COR-L47 (cell line): ENCODE results near the gene EVA1A.

Source experiments
- DNase-seq: peaks from one replicate; lab custom pipeline; 2025; lab: John Stamatoyannopoulos, UW

EVA1A gene

DNA sequence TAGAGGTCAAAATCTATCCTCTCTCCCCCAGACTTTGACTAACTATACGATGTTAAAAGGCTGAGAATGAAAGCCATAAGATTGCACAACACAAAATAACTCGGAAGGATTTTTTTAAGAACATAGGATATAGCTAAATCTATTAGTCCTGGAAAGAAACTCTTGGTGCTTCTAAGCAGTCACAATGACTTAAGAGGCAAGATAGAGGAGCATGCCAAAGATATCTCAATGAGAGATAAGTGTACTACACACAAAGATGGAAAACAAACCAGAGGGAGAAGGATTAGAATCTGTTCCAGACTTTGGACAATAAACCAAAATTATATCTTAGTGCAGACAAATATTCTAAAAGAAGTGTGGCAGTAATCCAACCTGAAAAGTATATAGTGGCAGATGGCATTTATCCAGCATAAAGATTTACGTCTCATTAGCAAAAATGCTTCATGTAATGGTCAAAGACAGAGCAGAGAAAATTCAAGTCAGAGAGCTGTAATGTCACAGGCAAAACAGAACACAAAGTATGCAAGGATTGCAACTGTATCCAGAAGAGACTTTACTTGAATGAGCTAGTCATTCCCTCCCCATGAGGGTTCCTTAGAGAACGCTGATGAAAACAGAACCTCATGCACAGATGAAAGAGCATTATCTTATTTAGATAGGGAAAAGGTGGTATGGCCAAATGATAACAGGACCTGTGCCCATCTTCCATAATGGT lies 28.8 kb upstream of the EVA1A start:
- DNase-seq, result no peak

DNA sequence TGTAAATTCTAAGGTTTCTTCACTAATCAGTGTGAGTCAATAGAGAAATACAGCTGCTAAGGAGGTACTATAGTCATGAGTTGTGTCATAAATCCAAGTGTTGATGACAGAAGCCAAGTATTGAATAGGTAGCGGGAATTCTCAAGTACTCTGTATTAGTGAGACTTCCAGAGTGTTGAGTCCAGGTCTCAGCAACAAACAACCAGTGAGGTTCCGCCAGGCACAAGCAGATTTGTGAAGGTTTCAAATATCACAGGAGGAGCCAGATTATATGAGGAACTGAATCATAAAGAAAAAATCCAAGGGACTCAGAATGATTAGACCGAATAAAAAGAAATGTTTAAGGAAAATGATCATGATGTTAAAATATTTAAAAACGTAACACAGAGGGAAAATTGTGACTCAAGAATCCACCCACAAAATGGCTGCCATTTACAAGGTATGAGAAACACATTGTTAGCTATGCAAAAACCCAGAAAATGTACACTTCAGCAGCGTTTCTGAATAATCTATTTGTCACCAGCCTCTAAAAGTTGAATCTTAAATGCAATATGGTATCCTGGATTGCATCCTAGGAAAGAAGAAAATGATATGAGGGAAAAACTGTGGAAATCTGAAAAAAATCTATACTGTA lies 27.3 kb upstream of the EVA1A start:
- no peak for DNase-seq

DNA sequence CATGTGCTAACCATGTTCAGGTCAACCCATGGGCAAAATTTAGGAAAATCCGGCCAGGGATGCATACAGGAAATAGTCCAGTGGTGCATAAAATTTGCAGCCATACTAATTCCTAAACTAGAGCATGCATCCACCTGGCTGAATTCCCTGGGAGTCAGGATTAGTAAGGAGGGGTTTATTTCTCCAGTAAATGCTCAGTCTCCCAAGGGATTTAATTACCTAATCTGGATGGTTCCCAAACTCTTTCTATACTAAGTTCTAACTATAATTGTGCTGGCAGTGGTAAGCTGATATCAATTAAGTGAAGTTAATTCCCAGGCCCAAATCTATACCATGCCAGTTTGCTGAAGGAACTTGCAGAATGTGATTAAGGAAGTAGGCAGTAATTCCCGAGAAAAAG lies 26.2 kb upstream of the EVA1A start:
- DNase-seq, result no peak

DNA sequence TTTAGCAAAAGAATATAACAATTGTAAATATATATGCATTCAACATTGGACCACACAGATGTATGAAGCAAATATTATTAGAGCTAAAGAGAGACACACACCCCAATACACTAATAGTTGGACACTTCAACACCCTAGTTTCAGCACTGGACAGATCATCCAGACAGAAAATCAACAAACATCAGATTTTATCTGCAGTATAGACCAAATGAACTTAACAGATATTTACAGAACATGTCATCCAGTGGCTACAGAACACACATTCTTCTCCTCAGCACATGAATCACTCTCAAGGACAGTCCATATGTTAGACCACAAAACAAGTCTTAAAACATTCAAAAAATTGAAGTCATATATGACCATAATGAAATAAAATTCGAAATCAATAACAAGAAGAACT lies 22.1 kb upstream of the EVA1A start:
- no peak for DNase-seq

DNA sequence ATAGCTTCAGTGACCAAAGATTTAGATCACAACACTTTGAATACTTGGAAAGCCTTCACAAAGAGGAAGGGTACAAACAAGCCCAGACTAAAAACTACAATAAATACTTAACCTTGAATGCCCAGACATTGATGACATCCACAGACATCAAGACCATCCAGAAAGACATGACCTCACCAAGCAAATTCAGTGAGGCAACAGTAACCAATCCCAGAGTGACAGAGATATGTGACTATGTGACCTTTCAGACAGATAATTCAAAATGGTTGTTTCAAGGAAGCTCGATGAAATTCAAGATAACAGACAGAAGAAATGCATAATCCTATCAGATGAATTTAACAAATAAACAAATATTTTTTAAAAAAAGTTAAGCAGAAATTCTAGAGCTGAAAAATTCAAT lies 19.9 kb upstream of the EVA1A start:
- no peak for DNase-seq

DNA sequence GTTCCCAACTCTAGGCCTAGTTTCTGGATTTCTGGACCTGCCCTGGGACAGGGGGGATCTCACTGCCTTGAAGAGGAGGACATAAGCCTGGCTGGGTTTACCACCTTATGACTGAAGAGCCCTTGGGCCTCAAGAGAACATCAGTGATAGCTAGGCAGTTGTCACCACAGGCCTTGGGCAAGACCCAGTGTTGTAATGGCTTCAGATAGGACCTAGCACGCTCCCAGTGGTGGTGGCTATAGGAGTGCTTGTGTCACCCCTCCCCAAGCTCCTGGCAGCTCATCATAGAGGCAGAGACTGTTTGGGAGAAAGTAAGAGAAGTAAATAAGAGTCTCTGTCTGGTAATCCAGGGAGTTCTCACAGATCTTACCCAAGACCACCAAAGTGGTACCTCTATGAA lies 19.4 kb upstream of the EVA1A start:
- DNase-seq, result no peak

DNA sequence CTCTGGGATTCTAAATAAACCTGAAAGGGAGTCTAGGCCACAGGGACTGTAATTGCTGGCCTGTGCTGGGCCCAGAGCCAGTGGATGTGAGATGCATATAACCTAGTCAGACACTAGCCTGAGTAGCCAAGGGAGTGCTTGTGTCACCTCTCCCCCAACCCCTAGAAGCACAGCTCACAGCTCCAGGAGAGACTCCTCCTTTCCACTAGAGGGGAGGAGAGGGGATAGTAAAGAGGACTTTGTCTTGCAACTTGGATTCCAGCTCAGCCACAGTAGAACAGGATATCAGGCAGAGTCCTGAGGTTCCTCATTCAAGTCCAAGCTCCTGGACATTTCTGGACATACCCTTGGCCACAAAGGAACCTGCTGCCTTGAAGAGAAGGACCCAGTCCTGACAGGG lies 18.4 kb upstream of the EVA1A start:
- no peak for DNase-seq

DNA sequence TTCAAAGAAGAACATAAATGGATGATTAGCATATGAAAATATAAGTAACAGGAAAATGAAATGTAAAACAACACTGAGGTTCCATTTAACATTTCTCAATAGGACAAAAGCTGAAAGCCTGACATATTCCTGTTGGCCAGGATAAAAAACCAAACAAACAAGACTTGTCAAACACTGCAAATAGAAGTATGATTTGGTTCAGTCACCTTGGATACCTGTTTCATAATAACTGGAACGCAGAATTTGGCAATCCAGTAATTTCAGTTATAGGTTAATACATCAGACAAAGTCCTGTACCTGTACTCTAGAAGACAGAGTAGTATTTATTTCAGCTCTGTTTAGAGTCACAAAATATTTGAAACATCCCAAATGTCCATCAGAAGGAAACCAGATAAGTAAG lies 16.5 kb upstream of the EVA1A start:
- no peak for DNase-seq

DNA sequence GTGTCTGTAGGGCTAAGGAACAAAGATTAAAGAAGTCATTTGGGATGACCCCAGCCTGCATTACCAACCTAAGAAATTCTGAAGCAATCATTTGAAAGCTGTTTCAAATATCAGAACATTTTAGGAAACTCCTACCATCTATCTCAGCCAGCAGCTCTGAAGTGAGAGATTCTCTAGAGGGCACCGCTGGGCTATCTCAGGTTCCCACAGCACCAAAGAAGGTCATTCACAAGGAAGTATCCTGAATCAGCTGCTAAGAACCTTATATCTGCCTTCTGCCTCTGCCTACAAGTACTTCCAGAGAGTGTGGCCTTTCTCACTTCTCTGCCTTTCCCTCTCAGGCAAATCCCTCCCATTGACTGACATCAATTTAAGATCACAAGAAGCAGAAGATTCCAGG lies 13.4 kb upstream of the EVA1A start:
- no peak for DNase-seq

DNA sequence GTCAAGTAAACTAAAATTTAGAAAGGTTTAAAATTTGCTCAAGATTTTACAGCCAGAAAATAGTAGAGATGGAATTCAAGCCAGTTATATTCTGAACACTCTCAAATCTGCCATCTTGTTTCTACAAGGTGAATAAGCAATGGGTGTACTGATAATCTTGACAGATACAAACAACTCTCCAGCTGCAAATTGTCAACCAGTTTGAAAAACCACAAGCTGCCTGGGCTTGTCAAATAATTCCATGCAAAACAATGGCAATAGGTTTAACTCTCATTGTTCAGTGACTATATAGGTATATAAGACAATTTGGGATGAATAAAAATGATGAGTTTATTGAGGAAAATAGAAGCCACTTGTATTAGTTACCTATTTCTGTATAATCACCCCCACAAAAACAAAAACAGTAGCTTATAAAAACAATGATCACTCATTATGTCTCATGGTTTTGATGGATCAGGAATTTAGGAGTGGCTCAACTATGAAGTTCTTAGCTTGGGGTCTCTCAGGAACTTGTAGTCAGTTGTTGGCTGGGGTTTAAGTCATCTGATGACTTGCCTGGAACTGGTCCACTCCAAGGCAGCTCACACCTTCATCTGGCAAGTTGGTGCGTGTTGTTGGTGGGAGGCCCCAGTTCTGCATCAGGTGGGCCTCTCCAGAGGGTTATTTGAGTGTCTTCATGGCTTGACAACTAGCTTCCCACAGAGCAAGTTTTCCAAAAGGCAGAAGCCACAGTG lies 12.6 kb upstream of the EVA1A start:
- no peak for DNase-seq

DNA sequence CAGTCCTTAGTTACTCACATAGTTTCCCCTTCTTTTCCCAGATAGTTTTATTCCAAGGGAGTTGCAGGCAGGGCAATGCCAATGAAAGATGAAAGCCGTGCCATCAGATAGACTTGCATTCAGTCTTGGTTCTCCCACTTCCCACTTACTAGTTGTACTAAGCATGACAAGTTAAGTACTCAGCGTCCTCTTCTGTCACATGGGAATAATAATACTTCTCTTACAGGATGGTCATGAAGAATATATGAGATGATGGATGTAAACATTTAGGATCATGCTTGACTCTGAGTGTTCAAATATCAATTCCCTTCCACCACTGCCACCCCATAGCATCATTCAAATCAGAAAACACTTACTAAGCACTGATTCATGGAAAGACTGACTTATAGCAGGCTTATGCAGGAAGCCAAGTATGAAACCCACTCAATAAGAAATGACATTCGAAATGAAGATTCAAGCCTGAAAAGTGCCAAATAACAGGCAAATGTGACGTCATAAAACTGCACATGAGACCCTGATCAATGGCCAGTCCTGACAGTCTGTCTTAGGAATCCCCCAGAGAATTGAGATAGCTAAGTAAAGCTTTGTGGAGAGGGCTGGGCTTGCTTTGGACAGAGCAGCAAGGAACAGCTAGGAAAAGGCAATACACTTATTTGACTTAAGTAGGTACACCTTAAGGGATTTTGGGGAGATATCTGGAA lies 11.1 kb upstream of the EVA1A start:
- no peak for DNase-seq

DNA sequence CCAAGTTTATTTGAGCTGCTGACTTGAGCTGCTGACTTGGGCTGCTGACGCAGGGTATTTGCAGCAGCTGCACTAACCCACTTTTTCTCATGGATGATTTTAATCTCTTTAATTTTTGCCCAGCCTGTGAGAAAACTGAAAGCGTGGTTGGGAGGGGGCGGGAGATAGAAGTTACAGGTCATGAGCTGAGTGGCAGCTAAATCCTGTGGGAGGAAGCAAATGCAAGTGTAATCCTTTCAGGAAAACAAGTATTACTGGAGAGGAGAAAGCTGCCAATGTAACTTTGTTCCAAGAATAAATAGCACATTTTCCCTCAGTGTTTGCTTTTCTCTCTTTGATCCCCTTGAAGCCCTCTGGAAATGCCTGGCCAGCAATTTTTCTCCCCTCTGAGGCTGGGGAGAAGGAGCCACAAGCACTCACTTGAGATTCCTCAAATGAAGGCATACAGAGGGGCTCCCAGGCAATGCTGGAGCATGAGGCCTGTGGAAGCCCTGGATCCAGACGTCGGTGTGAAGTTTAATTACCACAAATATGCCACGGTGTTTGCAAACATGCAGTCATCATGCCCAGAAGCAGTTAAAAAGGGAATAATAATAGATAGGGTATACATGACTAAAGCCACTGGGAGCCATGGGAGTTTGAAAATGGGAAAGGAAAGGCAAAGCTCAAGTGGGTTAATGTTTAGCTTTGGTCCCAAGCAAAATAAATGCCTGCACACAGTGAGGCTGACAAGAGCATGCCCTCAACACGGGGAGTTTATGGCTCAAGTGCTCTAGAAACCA lies 10.4 kb upstream of the EVA1A start:
- no peak for DNase-seq

DNA sequence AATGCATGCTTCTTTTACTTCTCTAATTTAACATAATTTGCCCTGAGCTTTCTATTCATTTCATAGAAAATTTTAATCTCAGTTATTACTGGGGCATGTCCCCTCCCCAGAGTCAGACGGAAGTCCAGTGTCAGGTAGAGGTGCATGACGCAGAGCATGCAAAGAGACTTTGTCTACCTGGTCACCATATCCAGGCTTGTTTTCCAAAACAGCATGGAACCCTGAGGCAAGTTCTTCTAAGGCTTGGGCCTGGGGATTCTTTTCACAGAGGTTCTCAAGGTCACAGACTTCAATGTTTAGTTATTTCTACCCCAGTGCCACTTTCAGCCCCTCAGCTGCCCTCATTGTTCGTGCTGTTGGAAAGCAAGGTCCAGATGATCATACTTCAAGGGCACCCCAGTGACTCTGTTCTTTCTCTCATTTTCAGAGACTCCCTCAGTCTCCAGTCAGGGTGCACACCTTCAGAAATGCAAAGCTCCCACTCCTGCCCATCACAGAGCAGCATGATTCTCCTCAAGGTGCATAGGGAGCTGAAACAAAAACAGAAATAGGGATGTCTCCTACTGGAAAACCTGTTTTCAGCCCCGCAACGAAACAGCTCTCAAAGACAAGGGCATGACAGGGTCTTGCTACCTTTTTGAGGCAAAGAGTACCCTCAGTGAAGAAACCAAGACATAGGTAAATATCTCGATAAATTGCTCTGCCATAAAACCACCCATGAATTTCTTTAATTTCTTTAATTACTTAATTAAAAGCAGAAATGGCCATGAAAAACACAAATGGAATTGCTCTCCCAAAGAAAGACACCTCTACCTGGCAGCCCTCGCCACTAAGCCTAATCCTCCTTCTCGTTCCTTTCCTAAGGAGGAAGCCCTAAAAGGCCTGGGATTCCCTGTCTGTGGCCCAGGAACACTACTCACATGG lies 9.5 kb upstream of the EVA1A start:
- no peak for DNase-seq

DNA sequence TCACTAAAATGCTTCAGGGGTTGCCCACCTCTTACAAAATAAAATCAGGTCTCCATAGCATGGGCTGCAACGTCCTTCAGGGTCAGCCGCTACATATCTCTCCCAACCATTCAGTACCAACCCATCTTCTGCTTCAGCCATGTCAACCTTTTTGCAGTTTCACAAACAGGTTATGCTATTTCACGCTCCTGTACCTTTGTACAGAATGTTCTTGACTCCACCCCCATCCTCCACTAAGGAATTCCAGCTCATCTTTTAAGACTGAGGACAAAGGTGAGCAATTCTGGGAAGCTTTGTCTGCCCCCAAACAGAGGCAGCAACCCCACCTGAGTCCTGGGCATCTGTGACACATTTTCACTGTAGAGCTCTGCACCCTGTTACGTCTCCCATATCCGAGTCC lies 8.8 kb upstream of the EVA1A start:
- DNase-seq, result no peak

DNA sequence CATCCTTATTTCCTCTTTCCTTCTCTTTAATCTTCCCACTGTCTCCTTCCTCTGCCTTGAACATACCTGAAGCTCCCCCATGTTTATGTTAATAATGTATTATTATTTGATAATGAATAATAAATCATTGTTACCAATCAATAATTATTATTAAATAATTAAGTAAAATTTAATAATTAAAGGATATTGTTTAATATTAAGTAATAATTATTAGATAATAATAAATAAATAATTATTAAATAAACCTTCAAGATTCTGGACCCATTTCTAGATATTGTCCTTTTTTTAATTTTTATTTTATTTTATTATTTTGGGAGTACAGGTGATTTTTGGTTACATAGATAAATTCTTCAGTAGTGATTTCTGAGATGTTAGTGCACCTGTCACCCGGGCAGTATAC lies 7.4 kb upstream of the EVA1A start:
- no peak for DNase-seq

DNA sequence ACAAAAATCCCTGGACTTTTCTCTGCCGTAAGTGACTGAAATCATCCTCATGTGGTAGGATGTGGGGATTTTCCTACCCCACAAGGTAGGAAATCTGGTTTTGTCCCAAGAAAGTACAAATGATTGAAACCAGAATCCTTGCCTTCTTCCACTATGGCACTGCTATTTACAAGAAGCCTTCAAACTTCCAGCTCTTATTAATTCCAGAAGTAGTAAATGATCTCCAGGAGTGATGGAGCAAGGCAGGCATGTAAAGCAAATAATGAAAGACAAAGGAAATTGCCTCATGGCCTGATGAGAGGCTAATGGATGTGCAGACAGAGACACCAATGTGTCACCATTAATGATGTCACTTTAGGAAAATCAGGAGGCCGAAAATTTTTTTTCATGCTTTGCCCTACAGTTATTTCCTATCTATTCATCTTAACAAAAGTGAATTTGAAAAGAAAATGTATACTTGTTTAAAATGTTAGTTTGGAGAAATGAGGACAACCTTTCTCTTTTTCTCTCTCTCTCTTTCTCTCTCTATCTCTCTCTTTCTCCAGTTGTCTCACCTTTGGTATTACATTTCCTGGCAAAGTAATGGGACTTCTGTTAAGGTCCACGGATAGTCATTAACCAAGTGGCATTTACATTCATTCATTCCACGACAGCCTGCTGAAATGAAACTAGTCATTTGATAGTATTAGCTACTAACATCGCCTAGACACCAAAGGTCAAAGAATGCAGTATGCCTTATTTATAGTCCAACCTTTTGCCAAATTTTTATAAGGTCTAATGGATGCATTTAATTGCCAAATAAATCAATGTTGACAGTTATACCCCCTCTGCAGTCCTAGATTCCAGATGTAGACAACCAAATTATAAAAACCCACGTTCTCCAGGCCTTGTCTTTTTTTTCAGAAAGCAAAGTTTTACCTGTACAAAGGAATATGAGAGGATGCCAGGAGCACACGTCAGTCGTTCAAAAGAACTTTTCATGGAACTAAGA lies 5.0 kb upstream of the EVA1A start:
- no peak for DNase-seq

DNA sequence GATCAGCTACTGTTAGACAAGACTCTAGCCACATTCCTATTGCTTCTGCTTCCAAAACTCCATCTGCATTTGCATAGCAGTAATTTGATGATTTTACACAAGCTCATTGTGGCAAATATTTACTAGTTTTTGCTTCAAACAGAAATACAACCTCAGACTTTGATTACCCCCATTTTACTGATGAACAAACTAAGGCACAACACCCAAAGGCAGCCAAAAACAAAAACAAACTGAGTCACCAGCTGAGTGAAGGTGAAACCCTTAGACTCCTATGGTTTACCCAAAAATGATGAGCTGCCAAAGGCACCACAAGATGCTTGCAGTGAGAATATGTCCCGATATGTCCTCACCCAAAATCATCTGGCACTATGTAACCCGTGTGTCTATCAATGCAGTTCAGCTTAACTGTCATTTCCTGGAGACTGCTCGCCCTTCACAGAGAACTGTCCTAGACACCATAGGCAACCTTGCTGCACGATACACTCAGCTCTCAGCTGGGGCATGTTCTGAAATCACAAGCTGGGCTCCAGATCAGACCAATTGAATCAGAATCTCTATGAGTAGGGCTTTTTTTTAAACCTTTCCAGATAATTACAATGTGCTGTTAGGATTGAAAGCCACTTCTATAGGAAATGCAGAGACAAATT lies 4.1 kb upstream of the EVA1A start:
- DNase-seq, result no peak

DNA sequence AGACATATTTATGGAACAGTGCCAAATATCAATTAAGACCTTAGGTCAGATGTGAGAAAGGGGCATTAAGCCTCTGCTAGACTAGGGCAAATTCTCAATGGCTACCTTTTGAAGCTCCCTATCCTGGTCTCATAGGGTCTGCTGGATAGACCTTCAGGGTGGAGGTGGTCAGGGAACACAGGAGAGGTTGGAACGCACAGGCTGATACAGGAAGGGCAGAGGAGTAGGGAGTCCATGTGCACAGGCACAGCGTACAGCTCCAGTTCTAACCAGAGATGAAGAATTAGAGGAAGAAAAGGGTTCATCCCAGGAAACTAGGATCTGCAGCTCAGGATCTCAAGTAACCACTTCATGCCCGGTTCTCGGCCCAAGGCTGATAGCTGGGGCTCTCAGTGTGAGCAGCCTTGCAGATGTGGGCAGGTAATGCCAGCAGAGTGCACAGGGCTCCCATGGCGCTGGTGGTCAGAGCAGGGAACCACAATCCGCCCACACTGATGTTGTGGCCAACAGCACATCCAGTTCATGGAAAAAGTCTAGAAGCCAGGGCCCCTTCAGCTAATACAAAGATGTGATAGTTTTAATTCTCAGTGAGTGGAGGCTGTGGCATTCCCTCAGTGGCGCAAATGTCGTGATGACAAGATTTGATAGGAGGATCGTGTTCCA lies 3.4 kb upstream of the EVA1A start:
- no peak for DNase-seq

DNA sequence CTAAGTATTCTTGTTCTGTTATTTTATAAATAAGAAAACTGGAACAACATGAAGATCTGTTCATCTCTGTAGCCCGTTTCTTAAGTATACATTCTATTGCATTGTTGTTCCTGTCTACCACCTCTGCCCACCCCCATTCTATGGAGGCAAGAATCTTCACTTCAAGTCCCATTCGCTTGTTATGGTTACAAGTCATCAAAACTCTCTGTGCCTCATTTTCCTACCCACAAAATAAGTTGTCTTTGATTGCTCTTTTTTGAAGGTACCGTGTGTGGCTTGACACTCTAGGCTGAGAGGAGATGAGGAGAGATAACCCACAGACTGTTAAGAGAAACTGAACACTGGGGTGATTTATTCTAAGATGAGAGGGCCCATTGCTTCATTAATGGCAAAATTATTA lies 2.9 kb upstream of the EVA1A start:
- no peak for DNase-seq
